Measurements from ENCODE around the gene NPAS3.

DNA sequence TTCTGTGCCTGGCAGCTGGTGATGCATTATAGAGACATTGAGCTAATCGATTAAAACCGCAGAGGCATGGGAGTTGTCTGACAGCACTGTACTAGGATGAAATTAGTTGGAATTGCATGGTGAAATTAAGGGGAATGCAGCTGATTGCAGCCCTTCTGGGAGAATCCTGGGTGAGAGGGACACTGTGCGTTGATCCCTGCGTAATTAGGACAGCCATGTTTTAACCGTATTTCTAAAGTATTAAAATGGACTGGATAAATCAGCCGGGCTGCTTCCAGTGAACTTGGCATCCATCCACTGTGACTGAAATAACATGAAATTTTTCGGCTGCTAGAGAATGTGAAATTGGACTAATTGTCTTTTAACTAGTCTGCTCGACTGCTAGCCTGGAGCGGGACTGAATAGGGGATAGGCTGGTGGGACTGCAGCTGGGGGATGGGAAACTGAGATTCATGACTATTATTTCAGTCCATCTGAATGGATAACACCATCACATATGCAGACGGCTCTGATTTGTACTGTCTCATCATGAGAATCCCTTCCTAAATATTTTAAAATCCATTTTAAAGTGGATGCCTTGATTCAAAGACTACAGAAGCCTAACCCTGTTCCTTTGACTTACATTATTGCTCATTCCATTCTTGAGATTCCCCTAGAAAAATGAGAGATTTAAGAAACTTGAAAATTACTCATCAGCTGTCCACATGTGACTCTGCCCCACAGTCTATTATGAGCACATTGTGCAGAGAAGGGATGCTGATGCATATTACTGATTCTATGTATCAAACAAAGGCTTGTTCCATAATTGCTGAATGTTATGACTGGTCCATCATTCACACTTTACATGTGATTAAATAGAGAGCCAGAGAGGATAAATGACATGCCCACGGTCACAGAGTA, 343.9 kb downstream of the NPAS3 start:
- TF ChIP-seq, protein P1, sequence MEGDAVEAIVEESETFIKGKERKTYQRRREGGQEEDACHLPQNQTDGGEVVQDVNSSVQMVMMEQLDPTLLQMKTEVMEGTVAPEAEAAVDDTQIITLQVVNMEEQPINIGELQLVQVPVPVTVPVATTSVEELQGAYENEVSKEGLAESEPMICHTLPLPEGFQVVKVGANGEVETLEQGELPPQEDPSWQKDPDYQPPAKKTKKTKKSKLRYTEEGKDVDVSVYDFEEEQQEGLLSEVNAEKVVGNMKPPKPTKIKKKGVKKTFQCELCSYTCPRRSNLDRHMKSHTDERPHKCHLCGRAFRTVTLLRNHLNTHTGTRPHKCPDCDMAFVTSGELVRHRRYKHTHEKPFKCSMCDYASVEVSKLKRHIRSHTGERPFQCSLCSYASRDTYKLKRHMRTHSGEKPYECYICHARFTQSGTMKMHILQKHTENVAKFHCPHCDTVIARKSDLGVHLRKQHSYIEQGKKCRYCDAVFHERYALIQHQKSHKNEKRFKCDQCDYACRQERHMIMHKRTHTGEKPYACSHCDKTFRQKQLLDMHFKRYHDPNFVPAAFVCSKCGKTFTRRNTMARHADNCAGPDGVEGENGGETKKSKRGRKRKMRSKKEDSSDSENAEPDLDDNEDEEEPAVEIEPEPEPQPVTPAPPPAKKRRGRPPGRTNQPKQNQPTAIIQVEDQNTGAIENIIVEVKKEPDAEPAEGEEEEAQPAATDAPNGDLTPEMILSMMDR (IDR thresholded peaks at IDR 0.05), result no peak
- TF ChIP-seq POLR2A (IDR thresholded peaks at IDR 0.05) (no peak), EP300 (IDR thresholded peaks at IDR 0.05) (no peak)

All from tibial nerve (tissue), 4 donors.